Stimulated activated CD4-positive, alpha-beta T cell treated with anti-CD3 and anti-CD28 coated beads, TNF-alpha, amount 100 ng/mL, for 24 hours (primary cell): ENCODE results near the gene APOD.

Experiments
- DNase-seq, 3 experiments: peaks; one replicate each; pipeline ENCODE4 v3.0.0-alpha.2; 2020; ENCODE audit warnings: low read depth in 3 of 3

APOD gene

GRCh38 chr3:195553268-195553667 lies 30.5 kb downstream of the APOD start:
- DNase-seq, result no peak

- DNase-seq, result no peak
Observed at GRCh38 chr3:195551381-195551978, 32.3 kb downstream of the APOD start.

- no peak for DNase-seq
Observed at GRCh38 chr3:195550723-195551122, 33.0 kb downstream of the APOD start.

- peak in 1 of 3 experiments; percentile 65 for DNase-seq
Observed at GRCh38 chr3:195549931-195550519, 33.7 kb downstream of the APOD start.

- DNase-seq, result no peak
Observed at GRCh38 chr3:195548987-195549386, 34.8 kb downstream of the APOD start.

GRCh38 chr3:195548501-195548900 lies 35.2 kb downstream of the APOD start:
- no peak for DNase-seq

DNA sequence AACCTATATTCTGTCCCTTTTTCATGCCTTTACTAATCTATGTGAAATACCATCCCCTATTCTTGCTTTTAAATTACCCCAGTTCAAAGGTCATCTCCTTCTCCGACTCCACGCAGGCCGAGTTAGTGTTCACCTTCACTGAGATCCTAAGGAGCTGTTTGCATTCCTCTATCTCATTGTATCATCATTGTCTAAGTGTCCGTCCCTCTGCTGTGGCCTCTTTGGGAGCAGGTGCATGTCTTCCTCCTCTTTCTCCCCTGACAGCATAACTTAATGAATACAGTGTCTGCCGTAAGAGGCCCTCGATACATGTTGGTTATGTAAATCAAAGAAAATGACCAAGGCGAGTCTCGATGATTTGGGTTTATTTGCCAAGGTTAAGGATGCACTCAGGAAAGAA lies 35.7 kb downstream of the APOD start:
- no peak for DNase-seq

- DNase-seq, result no peak
Observed at GRCh38 chr3:195546130-195546560, 37.6 kb downstream of the APOD start.

GRCh38 chr3:195544634-195545033 lies 39.1 kb downstream of the APOD start:
- DNase-seq, result no peak

GRCh38 chr3:195544230-195544536 lies 39.6 kb downstream of the APOD start:
- no peak for DNase-seq

- no peak for DNase-seq
Observed at GRCh38 chr3:195543500-195544229, 40.1 kb downstream of the APOD start.

- peak; percentile 86 to 90 (median 87) for DNase-seq
Observed at GRCh38 chr3:195542698-195543499, 40.8 kb downstream of the APOD start, which contains the start of gene PPP1R2. Gene PPP1R2 (minus strand): TSS chr3:195543325. CDS start chr3:195543025, 300 bp downstream.

GRCh38 chr3:195542316-195542697 lies 41.4 kb downstream of the APOD start:
- DNase-seq, result no peak

- no peak for DNase-seq
Observed at GRCh38 chr3:195540511-195540910, 43.2 kb downstream of the APOD start.

DNA sequence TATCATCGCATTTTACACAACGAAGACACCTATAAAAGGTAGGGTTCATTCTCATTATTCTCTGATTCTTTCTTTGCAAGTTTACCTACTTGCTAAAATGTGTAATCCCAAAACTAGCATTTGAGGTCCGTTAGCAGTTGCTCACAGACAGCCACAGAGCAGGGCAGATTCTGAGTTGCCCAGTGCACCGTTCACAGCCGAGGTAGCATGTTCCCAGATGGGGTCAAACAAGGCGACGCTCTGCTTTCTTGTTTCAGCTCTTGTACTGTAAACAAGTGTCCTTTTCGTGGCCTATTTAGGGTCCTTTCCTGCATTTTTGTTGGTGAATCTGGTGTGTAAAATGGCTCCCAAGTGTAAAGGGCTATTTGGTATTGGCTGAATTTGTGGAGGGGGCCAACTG lies 43.7 kb downstream of the APOD start:
- DNase-seq, result no peak

DNA sequence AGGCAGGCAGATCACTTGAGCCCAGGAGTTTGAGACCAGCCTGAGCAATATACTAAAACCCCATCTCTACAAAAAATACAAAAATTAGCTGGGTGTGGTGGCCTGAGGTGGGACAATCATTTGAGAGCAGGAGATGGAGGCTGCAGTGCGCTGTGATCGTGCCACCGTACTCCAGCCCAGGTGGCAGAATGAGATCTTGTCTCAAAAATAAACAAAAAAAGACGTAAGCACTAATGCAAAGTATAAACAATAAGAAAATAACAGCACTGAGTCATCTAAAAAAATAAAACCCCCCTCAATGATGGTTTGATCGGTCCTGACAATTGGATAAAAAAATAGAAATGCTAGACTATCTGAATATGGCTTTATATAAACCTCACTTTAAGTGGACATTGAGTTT lies 44.3 kb downstream of the APOD start:
- DNase-seq, result no peak

DNA sequence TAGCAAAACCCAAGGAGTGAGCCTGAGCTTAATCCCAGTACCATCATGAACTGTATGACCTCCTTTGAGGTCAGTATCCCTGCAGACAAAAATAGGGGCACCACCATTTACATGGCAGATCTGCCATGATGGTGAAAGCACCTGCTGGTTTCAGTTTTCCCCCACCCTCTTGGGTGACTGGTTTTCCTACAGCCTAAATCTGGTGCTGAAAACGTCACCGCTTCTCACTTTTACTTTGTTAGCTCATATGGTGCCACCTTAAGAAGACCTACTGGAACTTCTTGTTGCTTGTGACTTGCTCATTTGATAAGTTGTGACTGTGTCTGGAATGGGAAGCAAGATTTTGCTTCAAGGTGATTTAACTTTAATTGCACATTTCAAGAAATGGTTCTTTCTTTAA lies 45.7 kb downstream of the APOD start:
- DNase-seq, result peak in 1 of 3 experiments; percentile 47

DNA sequence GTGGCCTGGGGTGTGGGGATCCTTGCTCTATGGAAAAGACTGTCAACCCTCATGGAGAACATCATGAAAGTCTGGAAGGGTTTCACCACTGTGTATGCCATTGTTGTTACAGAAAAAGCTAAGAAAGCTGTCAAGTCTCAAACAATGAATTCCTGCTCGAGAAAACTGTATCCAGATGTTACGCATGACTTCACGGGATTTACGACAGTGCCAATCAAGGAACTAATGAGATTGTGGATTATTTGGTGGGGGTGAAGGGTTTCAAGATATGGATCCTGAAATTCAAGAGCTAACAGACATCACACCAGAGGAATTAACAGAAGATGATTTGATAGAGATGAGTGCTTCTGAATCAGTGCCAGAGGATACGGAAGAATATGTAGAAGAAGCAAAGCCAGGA lies 48.4 kb downstream of the APOD start:
- DNase-seq, result no peak

GRCh38 chr3:195532834-195533233 lies 50.9 kb downstream of the APOD start:
- DNase-seq, result no peak

- no peak for DNase-seq
Observed at GRCh38 chr3:195532345-195532744, 51.4 kb downstream of the APOD start.

DNA sequence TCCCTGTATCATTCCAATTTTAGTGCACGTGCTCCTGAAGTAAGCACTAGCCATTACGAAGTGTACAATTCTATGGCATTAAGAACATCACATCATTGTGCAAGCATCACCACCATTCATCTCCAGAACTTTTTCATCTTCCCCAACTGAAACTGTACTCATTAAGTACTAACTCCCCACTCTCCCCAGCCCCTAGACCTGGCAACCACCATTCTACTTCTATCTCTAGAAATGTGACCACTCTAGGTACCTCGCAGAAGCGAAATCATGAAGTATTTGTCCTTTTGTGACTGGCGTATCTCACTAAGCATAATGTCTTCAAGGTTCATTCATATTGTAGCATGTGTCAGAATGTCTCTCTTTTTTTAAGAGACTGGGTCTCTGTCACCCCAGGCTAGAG lies 52.1 kb downstream of the APOD start:
- DNase-seq, result no peak

- DNase-seq, result no peak
Observed at GRCh38 chr3:195526492-195526891, 57.2 kb downstream of the APOD start.
